Measurements from ENCODE around the gene SRGAP3.

- TF ChIP-seq CTCF (IDR thresholded peaks at IDR 0.05): no peak
- TF ChIP-seq EP300 (IDR thresholded peaks at IDR 0.05): no peak
These were observed 3.3 kb downstream of the SRGAP3 start for GRCh38 chr3:9246189-9246588.
